HG03460 (cell line): ENCODE measurements around the gene SHOC2.

Experiments
- ATAC-seq: cut with Tn5 transposase; IDR thresholded peaks from one replicate; pipeline ENCODE4 v1.9.1; 2021; ENCODE audit not compliant: unreplicated experiment

SHOC2 gene

GRCh38 chr10:110919349-110919931 lies at the start of gene SHOC2:
TSS of gene SHOC2 (plus strand) at chr10:110919604. CDS start at chr10:110964359, 44,755 bp downstream.
- no peak for ATAC-seq

GRCh38 chr10:110870823-110871297 lies 48.5 kb upstream of the SHOC2 start:
- no peak for ATAC-seq

GRCh38 chr10:110871298-110872084 lies 47.9 kb upstream of the SHOC2 start, which contains the start of gene PDCD4:
TSS of gene PDCD4 (plus strand) at chr10:110871928. CDS start at chr10:110876028, 4,100 bp downstream.
- peak; percentile 75 for ATAC-seq

GRCh38 chr10:110872145-110872983 lies 47.0 kb upstream of the SHOC2 start:
- peak; percentile 34 for ATAC-seq

- ATAC-seq, result no peak
Measured at GRCh38 chr10:110872984-110873923, 46.1 kb upstream of the SHOC2 start.

GRCh38 chr10:110873951-110874350 lies 45.5 kb upstream of the SHOC2 start:
- no peak for ATAC-seq

- no peak for ATAC-seq
Measured at GRCh38 chr10:110876000-110876399, 43.4 kb upstream of the SHOC2 start.

GRCh38 chr10:110876788-110877187 lies 42.6 kb upstream of the SHOC2 start:
- ATAC-seq, result no peak

GRCh38 chr10:110880012-110880411 lies 39.4 kb upstream of the SHOC2 start:
- ATAC-seq, result no peak

GRCh38 chr10:110881247-110881646 lies 38.2 kb upstream of the SHOC2 start:
- no peak for ATAC-seq

- ATAC-seq, result no peak
Measured at GRCh38 chr10:110881905-110882304, 37.5 kb upstream of the SHOC2 start.

GRCh38 chr10:110883924-110884323 lies 35.5 kb upstream of the SHOC2 start:
- no peak for ATAC-seq

GRCh38 chr10:110885932-110886674 lies 33.3 kb upstream of the SHOC2 start:
- no peak for ATAC-seq

GRCh38 chr10:110887560-110887959 lies 31.8 kb upstream of the SHOC2 start:
- ATAC-seq, result no peak

GRCh38 chr10:110892602-110893288 lies 26.7 kb upstream of the SHOC2 start:
- no peak for ATAC-seq

- no peak for ATAC-seq
Measured at GRCh38 chr10:110893559-110894179, 25.7 kb upstream of the SHOC2 start.

GRCh38 chr10:110897184-110897583 lies 22.2 kb upstream of the SHOC2 start:
- ATAC-seq, result no peak

- ATAC-seq, result no peak
Measured at GRCh38 chr10:110898391-110898790, 21.0 kb upstream of the SHOC2 start.

GRCh38 chr10:110900983-110901382 lies 18.4 kb upstream of the SHOC2 start:
- no peak for ATAC-seq
